ENCODE data around the gene APBB2. TPM values are rescaled to one million over a fixed set of nuclear protein-coding genes. Genes with fewer than 3 reads are reported as not detected.

APBB2 gene
- total RNA-seq, 4 donors from 2014 or later = 66.3 to 133 (median 90.2) TPM

GRCh38 chr4:40832175-40832574 lies 382.2 kb downstream of the APBB2 start:
- Histone ChIP-seq H3K27me3 (no peaks in the 10 kb centered on the region), H3K4me3 (no peak overlapping the region), H3K27ac (no peak overlapping the region), H3K4me1 (no peaks in the 10 kb centered on the region), H3K9me3 (no peaks in the 10 kb centered on the region), H3K36me3 (peaks cover 0 to 94% of the 10 kb centered on the region in 2 donors)
- whole genome bisulfite sequencing, 2 donors (ENCODE audit: low coverage in 1 of 2) = 81 to 83% methylated on average over 7 to 11 of the region's 11 CpGs
- no peak for ATAC-seq
- TF ChIP-seq POLR2A (IDR thresholded peaks at IDR 0.05) (no peak), EP300 (IDR thresholded peaks at IDR 0.05) (no peak), POLR2AphosphoS5 (IDR thresholded peaks at IDR 0.05) (no peak)
- TF ChIP-seq, protein P1, sequence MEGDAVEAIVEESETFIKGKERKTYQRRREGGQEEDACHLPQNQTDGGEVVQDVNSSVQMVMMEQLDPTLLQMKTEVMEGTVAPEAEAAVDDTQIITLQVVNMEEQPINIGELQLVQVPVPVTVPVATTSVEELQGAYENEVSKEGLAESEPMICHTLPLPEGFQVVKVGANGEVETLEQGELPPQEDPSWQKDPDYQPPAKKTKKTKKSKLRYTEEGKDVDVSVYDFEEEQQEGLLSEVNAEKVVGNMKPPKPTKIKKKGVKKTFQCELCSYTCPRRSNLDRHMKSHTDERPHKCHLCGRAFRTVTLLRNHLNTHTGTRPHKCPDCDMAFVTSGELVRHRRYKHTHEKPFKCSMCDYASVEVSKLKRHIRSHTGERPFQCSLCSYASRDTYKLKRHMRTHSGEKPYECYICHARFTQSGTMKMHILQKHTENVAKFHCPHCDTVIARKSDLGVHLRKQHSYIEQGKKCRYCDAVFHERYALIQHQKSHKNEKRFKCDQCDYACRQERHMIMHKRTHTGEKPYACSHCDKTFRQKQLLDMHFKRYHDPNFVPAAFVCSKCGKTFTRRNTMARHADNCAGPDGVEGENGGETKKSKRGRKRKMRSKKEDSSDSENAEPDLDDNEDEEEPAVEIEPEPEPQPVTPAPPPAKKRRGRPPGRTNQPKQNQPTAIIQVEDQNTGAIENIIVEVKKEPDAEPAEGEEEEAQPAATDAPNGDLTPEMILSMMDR (IDR thresholded peaks at IDR 0.05) = no peak

DNA sequence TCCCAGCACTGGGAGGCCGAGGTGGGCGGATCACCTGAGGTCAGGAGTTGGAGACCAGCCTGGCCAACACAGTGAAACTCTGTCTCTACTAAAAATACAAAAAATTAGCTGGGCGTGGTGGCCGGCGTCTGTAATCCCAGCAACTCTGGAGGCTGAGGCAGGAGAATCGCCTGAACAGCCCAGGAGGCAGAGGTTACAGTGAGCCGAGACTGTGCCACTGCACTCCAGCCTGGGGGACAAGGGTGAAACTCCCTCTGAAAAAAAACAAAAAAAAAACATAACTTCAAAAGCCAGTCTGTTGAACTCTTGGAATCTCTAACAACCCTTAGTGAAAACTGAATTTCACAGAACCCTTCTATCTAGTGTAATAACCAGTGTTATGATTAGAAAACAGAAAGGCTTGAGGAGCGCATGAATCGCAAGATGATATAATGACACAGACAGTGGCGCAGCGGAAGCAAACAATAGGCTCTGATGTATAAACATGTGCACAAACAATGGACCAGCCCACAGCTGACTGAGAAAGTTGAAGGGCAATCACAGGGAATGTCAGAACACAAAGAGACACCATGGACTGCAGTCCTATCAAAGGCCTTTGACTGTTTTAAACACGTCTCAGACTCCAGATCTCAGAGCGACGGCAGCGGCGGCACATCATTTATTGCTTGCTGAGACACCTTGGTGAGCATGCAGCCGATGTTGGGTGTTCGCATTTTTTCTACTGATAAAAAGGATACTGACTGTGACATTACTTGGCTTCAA lies 383.0 kb downstream of the APBB2 start:
- Histone ChIP-seq H3K4me3 (no peak overlapping the region), H3K36me3 (peaks cover 0 to 95% of the 10 kb centered on the region in 2 donors), H3K27me3 (no peaks in the 10 kb centered on the region), H3K4me1 (no peaks in the 10 kb centered on the region), H3K27ac (no peak overlapping the region), H3K9me3 (no peaks in the 10 kb centered on the region)
- 89 to 100% methylated on average over 5 to 18 of the region's 18 CpGs for WGBS, 2 donors (ENCODE audit: low coverage in 1 of 2)
- TF ChIP-seq POLR2AphosphoS5 (IDR thresholded peaks at IDR 0.05) (no peak), POLR2A (IDR thresholded peaks at IDR 0.05) (no peak), EP300 (IDR thresholded peaks at IDR 0.05) (no peak)
- TF ChIP-seq, protein P1 (IDR thresholded peaks at IDR 0.05) = no peak
- ATAC-seq = no peak

DNA sequence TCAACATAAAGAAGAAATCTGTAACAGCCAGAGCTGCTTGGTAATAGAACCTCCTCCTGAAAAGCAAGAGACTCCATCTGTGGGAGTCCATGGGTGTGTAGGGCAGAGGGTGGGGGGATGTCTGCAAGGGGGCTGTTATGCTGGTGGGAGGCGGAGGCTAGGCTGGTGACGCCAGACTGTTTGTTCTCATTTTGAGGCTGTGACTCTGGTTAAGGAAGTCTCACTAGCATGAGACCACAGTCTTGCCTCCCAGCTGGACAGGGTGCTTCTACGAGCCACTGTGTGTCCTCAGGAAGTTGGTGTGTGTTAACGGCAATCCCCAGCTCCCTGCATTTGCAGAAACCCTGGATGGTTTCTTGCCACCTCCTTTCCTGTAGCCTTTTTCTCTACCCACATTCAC lies 384.8 kb downstream of the APBB2 start:
- Histone ChIP-seq H3K9me3 (no peaks in the 10 kb centered on the region), H3K4me3 (no peak overlapping the region), H3K4me1 (no peaks in the 10 kb centered on the region), H3K27me3 (no peaks in the 10 kb centered on the region), H3K36me3 (peaks cover 0 to 96% of the 10 kb centered on the region in 2 donors), H3K27ac (no peak overlapping the region)
- no peak for ATAC-seq
- WGBS, 2 donors (ENCODE audit: low coverage in 1 of 2) = 78 to 80% methylated on average over 1 to 4 of the region's 4 CpGs
- TF ChIP-seq EP300 (IDR thresholded peaks at IDR 0.05) (no peak), POLR2A (IDR thresholded peaks at IDR 0.05) (no peak), POLR2AphosphoS5 (IDR thresholded peaks at IDR 0.05) (no peak)
- TF ChIP-seq, protein P1 (IDR thresholded peaks at IDR 0.05) = no peak

- Histone ChIP-seq H3K36me3 (peaks cover 0 to 95% of the 10 kb centered on the region in 2 donors), H3K27me3 (no peaks in the 10 kb centered on the region), H3K4me1 (no peaks in the 10 kb centered on the region), H3K4me3 (no peak overlapping the region), H3K9me3 (no peaks in the 10 kb centered on the region), H3K27ac (no peak overlapping the region)
- TF ChIP-seq, protein P1 (IDR thresholded peaks at IDR 0.05) = no peak
- TF ChIP-seq EP300 (IDR thresholded peaks at IDR 0.05) (no peak), POLR2AphosphoS5 (IDR thresholded peaks at IDR 0.05) (no peak), POLR2A (IDR thresholded peaks at IDR 0.05) (no peak)
- ATAC-seq = no peak
- WGBS, 2 donors (ENCODE audit: low coverage in 1 of 2) = 90 to 92% methylated on average over 2 of the region's 9 CpGs
These were observed 385.7 kb downstream of the APBB2 start for GRCh38 chr4:40828661-40829060.

DNA sequence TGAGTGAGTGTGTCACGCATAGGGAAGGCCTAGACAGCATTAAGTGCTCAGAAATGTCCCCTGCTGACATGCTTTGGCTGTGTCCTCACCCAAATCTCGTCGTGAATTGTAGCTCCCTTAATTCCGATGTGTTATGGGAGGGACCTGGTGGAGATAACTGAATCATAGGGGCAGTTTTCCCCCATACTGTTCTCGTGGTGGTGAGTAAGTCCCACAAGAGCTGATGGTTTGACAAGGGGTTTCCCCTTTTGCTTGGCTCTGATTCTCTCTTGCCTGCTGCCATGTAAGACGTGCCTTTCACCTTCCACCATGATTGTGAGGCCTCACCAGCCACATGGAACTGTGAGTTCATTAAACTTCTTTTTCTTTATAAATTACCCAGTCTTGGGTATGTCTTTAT lies 386.6 kb downstream of the APBB2 start:
- WGBS, 2 donors (ENCODE audit: low coverage in 1 of 2) = 89 to 92% methylated on average over 5 to 6 of the region's 6 CpGs
- H3K27me3 ChIP-seq = no peaks in the 10 kb centered on the region
- H3K4me3 ChIP-seq = no peak overlapping the region
- H3K27ac ChIP-seq = no peak overlapping the region
- peaks cover 0 to 95% of the 10 kb centered on the region in 2 donors for H3K36me3 ChIP-seq
- TF ChIP-seq, protein P1 (IDR thresholded peaks at IDR 0.05) = no peak
- no peak for TF ChIP-seq POLR2A (IDR thresholded peaks at IDR 0.05)
- TF ChIP-seq EP300 (IDR thresholded peaks at IDR 0.05) = no peak
- no peak for TF ChIP-seq POLR2AphosphoS5 (IDR thresholded peaks at IDR 0.05)
- no peaks in the 10 kb centered on the region for H3K9me3 ChIP-seq
- no peak for ATAC-seq
- H3K4me1 ChIP-seq = no peaks in the 10 kb centered on the region

Data from gastroesophageal sphincter (tissue), 4 donors.